Stimulated activated CD8-positive, alpha-beta memory T cell treated with anti-CD3 and anti-CD28 coated beads, Interleukin-15, amount 100 ng/mL, for 24 hours (primary cell): ENCODE data around the gene TMEM132C.
"Not testable (repeated sequence)": the region's sequence is repeated elsewhere in the genome, so short reads cannot be mapped to it uniquely, and the experiment has no call there.

ENCODE experiments used
- DNase-seq: peaks from one replicate; pipeline ENCODE4 v3.0.0-alpha.2; 2020; ENCODE audit warnings: low read depth

TMEM132C gene

DNA sequence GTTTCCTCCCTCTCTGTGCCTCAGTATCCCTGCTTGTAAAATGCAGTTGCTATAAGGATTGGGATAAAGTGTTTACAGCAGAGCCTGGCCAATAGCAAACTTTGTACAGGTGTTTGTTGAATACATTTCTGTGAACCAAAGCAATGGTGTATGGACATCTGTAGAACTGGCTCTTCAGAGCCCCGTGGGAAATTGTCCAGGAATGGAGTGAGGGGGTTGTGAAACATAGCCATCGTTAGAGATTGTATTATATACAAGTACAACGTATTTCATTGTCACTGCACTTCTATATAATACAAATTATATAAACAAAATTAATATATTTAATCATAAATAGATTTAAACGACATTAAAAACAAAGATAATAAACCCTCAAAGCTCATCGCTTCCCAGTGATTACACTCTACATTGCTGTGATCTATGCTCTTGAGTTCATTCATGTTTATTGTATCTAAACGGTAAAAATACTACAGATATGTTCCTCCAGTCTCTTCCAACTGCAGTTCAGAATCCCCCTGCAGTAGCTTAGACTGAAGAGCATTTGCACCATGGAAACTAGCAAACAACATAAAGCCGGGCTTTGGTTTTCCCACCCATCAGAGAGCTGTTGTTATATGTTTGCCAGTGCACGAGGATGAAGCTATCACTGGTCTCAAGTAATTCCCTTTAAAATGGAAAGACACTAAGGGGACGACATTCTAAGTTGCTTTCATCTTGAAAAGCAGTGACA is 216.7 kb downstream of the TMEM132C start:
- DNase-seq = no peak

DNA sequence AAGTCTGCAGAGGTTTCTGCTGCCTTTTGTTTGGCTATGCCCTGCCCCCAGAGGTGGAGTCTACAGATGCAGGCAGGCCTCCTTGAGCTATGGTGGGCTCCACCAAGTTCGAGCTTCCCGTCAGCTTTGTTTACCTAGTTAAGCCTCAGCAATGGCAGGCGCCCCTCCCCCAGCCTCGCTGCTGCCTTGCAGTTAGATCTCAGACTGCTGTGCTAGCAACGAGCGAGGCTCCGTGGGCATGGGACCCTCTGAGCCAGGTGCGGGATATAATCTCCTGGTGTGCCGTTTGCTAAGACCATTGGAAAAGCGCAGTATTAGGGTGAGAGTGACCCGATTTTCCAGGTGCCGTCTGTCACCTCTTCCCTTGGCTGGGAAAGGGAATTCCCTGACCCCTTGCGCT is 230.4 kb downstream of the TMEM132C start:
- not testable (repeated sequence) for DNase-seq

GRCh38 chr12:128507470-128507869 is 240.5 kb downstream of the TMEM132C start:
- DNase-seq = no peak

- DNase-seq = no peak
Observed at GRCh38 chr12:128509170-128509569, 242.2 kb downstream of the TMEM132C start.

DNA sequence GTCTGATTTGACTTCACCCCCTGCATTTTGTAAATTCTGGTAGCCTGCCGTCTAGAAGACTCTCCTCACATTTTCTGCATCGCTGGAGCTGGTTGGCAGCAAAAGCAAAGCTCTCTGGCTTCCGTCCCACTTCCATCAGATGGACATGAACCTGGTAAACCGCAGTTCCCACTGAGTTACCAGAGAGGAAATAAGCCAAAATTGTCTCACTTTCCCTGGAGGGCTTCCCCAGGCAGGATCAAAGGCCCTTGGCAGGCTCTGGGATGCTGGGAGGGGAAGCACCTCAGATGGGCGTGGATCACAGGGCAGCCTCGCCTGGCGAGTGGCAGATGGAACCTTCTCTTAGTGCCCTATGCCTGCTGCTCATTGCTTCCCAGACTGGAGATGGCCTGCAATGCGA is 243.5 kb downstream of the TMEM132C start:
- no peak for DNase-seq

- DNase-seq = no peak
Observed at GRCh38 chr12:128513331-128513730, 246.4 kb downstream of the TMEM132C start.

- no peak for DNase-seq
Observed at GRCh38 chr12:128513831-128514230, 246.9 kb downstream of the TMEM132C start.

GRCh38 chr12:128518644-128519043 is 251.7 kb downstream of the TMEM132C start:
- DNase-seq = no peak

- DNase-seq = no peak
Observed at GRCh38 chr12:128519426-128519825, 252.5 kb downstream of the TMEM132C start.

- DNase-seq = no peak
Observed at GRCh38 chr12:128521981-128522380, 255.0 kb downstream of the TMEM132C start.

DNA sequence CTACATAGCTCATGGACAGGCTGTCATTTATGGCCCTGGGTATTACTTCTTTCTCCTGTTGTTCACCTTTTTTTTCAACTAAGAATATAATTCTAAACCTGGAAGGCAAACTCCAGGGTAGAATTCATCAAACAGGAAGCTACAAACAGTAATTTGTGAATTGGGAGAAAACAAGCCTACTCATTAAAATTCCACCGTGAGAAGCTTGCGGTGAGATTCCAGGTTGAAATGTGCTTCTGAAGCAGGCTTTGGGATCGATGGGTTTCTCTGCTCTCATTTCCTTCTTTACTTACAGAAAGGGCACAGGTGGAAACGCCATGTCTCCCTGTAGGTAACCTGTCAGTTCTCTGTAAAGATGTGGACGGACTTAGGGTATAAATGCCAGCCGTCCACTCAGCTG is 257.5 kb downstream of the TMEM132C start:
- DNase-seq = no peak

DNA sequence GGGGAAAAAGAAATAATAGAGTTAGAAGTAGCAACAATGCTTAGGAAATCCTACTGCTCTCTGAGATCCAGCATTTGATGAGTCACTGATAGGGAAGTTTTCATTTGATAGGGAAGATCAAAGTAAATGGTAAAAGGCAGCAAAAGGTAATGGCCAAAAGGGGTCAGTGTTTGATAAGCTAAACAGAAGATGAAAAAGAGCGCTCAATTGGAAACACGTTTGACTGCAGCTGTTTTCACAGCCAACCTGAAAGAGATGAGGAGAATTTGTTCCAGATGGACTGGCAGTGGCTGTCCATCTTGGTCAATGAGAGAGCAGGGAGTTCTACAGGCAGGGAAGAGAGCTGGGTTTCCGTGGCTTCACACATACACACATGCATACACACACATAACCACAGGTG is 264.2 kb downstream of the TMEM132C start:
- DNase-seq = no peak

DNA sequence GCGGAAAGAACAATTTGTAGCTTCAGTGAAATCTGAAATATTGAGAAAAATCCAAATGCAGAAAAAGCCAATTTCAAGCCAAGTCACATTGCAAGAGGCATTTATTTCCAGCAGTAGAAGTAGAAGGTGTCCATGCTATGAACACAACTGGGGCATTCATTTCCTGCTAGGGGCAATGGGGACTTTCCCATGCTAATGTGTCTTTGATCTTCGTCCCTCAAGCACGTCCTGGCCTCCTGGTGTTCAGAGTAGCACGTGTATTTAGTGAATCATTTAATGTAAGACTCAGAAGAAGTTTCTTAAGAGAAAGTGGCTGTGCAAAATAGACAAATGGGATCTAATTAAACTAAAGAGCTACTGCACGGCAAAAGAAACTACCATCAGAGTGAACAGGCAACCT is 267.9 kb downstream of the TMEM132C start:
- no peak for DNase-seq

DNA sequence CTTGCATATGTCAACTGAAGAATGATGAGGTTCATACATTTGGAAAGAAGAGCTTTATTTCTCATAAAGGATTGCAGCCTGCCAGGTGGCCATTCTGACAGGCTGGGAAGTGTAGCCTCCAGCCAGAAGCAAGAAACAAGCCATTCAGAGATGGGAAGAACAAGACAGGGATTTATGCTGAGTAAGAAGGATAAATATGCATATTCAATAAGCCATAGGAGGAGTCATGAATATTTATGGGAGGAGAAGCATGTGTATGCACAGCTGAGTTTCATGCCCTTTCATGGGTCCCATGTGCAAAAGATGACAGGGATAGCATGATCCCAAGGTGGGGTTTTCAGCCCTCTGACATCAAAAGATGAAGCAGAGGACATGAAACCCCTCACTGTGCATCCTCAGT is 269.8 kb downstream of the TMEM132C start:
- DNase-seq = no peak

DNA sequence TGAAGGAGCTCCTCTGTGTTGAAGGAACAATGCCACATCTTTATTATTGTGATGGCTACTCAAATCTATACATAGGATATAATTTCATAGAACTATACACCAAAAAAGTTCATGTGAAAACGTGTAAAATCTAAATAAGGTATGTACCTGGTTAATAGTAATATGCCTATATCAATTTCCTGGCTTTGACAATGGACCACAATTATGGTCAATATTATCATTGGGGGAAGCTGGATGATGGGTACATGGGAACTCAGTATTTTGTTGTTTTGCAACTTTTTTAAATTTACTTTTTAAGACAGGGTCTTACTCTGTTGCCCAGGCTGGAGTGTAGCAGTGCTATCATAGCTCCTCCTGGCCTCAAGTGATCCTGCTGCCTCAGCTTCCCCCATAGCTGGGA is 270.7 kb downstream of the TMEM132C start:
- no peak for DNase-seq

GRCh38 chr12:128542844-128543243 is 275.9 kb downstream of the TMEM132C start:
- DNase-seq = no peak

DNA sequence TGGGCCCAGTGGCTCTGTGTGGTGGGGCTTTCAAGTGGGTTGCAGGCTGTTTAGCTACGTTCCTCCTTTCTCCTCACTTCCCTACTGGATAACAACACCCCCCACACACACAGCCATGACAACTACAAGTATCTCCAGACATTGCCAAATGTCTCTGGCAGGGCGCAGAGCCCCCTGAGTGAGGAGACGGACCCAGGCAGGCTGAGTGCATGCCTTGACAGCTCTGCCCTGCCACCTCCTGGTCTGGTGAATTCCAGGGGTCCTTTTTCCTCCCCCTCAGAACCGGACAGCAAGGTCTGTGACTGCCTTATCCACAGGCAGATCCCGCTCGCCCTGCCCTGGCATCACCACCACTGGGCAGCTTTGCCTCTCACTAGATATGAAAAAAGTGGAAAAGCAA is 276.5 kb downstream of the TMEM132C start:
- no peak for DNase-seq

- DNase-seq = no peak
Observed at GRCh38 chr12:128543971-128544370, 277.0 kb downstream of the TMEM132C start.

DNA sequence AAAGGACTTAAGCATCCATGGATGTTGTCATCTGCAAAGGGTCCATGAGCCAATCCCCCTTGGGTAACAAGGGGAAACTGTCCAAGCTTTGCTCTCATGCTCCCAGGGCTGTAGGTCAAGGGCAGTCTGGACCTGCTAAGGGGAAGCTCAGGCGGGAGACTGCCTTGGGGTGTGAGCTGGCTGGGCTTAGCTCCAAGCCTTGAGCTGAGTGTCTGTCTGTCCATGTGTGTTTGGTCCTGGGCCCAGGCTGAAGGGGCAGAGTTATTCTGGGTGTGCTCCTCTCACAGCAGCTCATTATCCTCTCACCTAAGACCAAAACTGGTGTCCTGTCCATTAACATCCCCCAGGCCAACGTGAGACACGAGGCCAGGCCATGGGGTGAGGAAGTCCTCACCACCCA is 282.0 kb downstream of the TMEM132C start:
- no peak for DNase-seq

DNA sequence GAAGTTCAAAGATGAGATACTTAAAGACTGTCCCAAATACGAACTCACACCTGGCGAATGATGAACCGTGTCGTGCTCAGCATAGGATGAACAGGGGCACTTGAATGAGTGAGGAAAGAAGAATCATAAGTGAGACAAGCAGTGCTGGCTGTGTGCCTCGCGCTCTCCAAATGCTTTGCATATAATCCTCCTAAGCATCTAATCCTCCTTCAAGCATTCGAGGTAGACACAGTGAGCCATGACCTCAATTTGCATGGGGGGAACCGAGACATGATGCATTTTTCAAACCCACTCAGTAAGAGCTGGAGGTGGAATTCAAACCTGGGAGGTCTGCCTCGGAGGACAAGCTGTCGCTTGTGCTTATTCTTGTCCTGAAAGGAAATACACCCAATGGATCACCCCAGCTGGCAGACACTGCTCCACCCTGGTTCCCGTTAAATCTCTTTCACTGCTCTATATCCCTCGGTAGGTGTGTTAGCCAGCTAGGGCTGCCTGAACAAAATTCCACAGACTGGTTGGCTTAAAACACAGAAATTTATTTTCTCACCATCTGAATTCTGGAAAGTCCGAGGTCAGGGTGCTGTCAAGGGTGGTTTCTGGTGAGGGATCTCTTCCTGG is 282.7 kb downstream of the TMEM132C start:
- DNase-seq = no peak

- DNase-seq = no peak
Observed at GRCh38 chr12:128551266-128551665, 284.3 kb downstream of the TMEM132C start.

GRCh38 chr12:128554546-128555304 is 287.8 kb downstream of the TMEM132C start:
- no peak for DNase-seq

- no peak for DNase-seq
Observed at GRCh38 chr12:128557231-128557630, 290.3 kb downstream of the TMEM132C start.
